Hepatocyte (in vitro differentiated cells): ENCODE measurements around the gene FOXB1.

ENCODE experiments used
- EZH2 ChIP-seq: fragments of 200-600 bp; sonication (generic); IDR thresholded peaks from 2 replicates; pipeline ENCODE4 v1.6.1; 2016; ENCODE audit warnings: antibody characterized with exemption, mild to moderate bottlenecking, borderline replicate concordance
- TF ChIP-seq, protein P1 (sequence below): fragments of 200-600 bp; sonication (generic); IDR thresholded peaks from 2 replicates; pipeline ENCODE4 v1.5.1; 2016; ENCODE audit warnings: antibody characterized with exemption, mild to moderate bottlenecking; ENCODE audit not compliant: poor library complexity

DNA sequence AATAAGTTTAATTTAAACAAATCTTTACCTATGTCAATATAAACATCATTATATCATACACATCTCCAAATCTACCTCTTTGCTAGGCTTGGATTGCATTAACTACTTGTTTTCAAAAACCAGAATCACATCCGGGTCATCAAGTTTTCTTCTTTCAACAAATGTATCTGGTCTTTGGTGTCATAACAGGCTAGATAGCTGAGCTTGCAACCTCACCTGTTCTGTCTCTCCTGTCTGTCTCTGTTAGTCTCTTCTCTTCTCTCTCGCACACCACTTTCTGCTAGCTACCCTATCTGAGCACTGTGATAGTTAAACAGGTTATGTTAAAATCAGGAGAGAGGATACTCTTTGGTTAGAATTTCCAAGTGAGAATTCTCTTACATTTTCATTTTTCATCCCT, 6.7 kb downstream of the FOXB1 start:
- TF ChIP-seq, protein P1, sequence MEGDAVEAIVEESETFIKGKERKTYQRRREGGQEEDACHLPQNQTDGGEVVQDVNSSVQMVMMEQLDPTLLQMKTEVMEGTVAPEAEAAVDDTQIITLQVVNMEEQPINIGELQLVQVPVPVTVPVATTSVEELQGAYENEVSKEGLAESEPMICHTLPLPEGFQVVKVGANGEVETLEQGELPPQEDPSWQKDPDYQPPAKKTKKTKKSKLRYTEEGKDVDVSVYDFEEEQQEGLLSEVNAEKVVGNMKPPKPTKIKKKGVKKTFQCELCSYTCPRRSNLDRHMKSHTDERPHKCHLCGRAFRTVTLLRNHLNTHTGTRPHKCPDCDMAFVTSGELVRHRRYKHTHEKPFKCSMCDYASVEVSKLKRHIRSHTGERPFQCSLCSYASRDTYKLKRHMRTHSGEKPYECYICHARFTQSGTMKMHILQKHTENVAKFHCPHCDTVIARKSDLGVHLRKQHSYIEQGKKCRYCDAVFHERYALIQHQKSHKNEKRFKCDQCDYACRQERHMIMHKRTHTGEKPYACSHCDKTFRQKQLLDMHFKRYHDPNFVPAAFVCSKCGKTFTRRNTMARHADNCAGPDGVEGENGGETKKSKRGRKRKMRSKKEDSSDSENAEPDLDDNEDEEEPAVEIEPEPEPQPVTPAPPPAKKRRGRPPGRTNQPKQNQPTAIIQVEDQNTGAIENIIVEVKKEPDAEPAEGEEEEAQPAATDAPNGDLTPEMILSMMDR: no peak
- no peak for TF ChIP-seq EZH2
